ENCODE results near the gene CPLANE2.
"Not testable (repeated sequence)": the region's sequence is repeated elsewhere in the genome, so short reads cannot be mapped to it uniquely, and the experiment has no call there.

CPLANE2 gene

DNA sequence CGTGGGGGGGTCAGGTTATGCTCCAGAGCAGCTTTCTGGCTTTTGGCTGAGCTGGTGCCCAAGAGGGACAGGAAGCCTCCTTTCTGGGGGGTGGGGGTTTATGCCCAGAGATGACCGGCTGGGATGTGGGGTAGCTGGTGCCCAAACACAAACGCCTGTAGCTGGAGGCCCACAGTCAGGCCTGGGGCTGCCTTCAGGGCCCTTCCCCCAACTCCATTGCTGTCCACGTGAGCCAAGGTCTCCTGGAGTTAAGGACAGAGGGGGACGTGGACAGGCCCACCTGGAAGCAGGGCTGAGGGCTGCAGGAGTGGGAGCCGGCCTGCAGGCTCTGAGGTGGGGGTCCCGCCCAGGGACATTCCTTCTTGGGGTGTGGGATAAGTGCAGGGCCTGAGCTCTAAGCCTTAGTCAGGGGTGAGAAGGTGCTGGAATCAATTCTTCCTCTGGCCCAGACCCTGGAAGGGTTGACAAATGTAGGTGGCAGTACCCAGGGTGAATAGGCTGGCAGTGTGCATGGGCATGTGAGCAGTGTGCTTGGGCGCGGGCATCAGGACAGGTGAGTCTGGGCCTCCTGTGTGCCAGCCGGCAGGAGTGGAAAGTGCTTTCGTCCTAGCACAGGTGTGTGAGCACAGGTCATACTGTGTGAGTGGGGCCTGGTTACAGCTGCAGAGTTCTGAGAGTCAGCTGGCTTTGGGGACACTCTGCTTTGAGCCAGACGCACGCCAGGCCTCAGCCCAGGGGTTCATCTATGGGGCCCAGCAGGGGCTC, 6.8 kb downstream of the CPLANE2 start:
- no peak for ATAC-seq

DNA sequence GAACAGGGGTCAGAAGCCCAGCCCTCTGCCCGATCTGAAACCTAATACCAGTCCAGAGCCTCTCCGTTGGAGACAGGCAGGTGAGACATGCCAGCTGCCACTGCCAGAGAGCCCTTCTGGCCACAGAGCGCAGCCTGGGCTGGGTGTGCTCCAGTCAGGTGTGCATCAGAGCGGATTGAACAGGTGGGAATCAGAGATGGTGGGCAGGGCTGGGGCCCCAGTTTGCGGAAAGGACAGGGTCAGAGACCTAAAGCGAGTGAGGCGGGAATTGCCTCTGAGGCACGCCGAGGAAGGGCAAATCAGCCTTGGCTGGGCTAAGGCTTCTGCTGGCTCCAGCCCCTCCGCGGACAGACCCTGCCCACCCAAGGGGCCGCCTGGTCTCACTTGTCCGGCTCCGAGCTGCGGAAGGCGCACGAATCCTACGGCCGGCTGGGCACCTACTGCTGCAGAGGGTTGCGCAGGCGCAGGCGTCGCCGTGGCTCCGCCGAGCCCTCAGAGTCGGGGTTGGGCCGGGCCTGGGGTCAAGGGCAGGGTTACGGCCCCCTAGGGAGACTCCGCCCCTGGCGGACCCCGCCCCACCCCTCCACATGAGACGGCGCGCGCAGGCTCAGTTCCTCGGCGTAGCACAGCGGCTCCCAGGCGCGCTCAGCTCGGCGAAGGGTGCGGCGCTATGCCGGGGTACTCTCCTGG, 10.3 kb downstream of the CPLANE2 start:
- ATAC-seq = no peak

DNA sequence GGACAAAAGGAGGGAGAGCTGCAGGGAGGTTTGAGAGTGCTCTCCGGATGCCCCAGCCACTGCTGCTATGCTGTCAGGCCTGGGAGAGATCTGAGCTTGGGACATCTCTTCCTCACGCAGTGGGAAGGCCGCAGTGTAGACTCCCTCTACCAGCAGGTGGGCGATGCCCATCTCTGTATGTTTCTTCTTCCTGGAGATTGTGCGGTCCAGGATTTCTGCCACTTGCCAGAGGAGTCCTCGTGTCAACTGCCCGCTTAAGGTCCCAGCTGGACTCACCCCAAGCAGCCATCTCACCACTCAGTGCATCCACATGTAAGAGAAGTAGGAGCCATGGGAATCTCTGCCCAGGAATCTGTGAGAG, 10.9 kb downstream of the CPLANE2 start:
- ATAC-seq = no peak

DNA sequence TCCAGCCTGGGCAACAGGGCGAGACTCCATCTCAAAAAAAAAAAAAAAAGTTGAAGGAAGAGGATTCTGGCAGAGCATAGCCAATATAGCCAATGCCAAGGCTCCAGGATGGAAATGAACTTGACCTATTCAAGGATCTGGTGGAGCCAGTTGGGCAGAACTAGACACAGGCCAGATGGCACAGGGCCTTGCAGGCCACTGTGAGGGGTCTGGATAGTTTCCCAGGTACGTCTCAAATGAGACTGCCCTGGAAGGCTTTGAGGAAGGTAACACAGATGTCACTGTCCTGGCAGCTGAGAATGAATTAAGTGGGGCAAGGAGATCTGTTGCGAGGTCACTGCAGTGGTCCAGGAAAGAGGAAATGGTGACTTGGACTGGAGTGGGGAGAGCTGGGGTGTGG, 12.5 kb downstream of the CPLANE2 start:
- no peak for ATAC-seq

DNA sequence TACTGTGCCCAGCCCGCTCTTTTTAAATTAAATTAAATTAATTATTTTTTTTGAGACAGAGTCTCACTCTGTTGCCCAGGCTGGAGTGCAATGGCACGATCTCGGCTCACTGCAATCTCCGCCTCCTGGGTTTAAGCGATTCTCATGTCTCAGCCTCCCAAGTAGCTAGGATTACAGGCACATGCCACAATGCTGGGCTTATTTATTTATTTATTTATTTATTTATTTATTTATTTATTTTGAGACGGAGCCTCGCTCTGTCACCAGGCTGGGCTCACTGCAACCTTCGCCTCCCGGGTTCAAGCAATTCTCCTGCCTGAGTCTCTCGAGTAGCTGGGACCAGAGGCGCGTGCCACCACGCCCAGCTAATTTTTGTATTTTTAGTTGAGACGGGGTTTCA, 14.3 kb downstream of the CPLANE2 start:
- not testable (repeated sequence) for ATAC-seq

DNA sequence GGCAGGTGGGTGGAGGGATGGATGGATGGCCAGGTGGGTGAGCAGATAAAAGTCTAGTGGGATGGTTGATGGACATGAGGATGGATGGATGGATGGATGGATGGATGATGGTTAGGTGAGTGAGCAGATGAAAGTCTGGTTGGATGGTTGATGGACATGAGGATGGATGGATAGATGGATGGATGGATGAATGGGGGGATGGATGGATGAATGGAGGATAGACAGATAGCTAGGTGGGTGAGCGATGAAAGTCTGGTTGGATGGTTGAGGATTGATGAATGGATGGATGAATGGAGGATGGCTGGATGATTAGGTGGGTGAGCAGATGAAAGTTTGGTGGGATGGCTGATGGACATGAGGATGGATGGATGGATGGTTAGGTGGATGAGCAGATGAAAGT, 15.5 kb downstream of the CPLANE2 start:
- ATAC-seq = no peak

DNA sequence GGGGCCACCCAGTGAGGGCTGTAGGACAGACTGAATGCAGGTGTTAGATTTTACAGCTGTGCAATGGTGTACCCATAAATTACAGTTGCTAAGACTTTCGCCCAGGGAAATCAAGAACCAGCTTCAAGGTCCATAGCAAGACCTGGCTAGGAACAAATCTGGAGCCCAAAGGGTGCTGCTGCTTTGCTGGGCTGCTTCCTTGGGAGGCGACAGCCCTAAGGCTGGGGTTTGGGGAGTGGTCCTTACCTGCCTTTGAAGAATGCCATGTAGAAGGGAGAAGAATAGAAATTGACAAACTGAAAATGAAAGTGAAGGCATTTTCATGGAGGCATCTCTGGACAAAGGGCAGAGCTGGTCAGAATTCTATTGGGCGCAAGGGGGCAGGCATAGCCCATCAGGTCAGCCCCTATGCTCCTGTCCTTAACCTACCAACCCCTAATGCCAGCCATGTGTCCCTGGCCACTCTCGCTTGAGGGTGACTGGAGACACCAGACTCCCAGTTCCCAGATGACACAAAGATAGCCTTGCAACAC, 16.9 kb downstream of the CPLANE2 start:
- ATAC-seq = no peak

DNA sequence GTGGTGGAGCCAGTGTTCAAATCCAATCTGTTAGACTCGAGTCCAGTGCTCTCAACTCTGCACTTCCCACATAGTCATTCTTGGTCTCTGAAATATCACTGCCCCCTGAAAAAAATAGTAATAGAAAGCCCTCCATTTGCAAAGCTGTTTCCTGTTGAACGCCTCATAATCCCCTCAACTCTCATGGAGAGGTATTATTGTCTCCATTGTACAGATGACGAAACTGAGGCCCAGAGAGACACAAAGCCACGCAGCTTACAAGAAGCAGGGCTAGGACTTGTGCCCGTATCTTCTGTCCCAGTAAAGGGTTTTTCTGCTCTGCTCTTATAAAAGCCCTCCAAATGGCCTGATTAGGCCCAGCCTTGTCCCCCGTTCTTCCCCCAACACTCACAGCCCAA, 18.3 kb downstream of the CPLANE2 start:
- ATAC-seq = no peak

DNA sequence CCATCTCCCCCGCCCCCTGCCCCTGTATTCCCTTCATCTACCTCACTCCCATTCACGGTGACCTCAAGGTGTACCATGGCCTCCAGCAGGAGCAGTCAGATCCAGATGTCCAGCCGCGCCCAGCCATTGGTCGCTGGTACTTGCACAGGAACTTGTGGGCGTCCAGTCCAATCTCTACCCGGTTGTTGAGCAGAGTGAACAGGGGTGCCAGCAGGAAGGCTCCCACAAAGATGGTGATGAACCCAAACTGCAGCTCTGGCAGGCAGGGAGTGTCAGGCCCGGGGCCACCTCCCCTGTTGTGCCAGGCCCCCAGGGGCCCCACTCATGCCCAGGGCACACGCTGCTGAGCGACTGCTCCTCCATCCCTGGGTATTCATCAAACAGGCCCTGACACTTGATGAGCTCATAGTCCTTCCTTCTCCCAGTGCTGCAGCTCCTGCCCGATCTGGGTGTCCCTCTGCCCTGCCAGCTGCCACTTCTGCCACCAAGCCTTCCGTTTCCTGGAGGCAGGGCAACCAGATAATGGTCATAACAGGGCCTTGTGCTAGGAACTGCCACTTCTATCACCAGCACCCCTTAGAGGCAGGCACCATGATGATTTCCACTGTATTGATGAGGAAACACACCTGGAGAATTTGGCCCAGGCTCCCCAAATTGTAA, 18.8 kb downstream of the CPLANE2 start:
- no peak for ATAC-seq

DNA sequence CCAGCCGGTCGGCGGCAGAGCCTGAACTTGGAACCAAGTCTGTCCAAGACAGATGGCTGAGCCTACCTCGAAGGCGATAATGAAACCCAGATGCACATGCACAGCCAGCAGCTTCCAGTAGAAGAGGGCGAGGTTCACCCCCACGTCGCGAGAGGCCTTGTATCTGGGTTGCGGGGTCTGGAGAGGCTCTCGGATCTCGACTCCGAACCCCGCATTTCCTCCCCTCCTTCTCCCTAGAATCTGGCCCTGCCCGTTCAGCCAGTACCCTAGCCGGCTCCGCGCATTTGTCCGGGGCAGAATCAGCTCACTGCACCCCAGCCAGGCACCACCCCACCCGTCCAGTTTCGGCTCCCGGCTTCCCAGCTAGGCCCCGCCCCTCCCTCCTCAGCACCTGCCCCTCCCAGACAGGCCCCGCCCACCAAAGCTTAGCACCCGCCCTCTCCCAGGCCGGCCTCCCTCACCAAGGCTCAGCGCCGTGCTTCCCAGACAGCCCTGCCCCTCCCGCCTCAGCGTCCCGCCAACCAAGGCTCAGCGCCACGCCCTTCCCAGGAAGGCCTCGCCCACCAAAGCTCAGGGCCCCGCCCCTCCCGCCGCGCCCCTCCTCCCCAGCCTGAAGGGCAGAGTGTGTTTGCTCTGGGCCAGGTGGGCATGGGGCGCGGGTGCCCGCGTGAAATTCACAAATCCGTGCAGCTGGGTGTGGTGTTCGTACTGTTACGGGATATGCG, 19.8 kb downstream of the CPLANE2 start:
- ATAC-seq = peak; percentile 95 to 96

DNA sequence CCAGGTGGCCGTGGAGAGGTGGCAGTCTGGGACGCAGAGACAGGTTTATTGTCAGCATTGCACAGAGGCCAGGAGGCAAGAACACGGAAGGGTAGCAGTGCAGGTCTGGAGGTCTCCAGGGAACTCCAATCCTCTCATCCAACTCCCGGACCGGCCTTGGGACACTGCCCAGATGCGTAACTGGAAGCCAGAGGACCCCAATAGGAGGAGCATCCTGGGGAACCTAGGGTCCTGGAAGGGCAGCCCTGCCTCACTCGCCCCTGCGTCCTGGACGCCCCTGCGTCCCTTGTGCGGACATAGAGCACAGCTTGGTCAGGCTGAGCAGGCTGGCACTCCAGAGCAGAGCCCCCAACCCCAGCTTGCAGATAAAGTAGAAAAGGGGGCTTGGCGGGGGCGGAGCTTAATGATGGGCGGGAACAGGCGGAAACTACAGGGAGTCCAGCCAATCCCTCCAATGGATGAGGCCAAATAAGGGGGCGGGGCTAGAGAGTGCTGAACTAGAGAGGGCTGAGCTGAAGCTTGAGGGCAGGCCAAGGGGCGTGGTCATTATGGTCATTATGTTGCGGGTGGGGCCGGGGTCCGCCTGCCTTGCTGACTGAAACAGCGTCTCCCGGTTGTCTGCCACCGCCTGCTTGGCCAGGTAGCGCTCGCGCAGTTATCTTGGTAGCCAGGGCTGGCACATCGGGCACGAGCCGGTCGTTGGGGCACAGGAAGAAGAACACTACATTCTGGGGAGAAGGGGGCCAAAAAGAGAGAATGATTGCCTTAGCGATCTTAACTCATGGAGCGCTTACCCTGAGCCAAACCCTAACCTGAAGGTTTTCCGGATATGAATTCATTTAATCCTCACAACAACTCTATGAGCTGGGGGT, 20.9 kb downstream of the CPLANE2 start:
- peak; percentile 27 to 29 for ATAC-seq

DNA sequence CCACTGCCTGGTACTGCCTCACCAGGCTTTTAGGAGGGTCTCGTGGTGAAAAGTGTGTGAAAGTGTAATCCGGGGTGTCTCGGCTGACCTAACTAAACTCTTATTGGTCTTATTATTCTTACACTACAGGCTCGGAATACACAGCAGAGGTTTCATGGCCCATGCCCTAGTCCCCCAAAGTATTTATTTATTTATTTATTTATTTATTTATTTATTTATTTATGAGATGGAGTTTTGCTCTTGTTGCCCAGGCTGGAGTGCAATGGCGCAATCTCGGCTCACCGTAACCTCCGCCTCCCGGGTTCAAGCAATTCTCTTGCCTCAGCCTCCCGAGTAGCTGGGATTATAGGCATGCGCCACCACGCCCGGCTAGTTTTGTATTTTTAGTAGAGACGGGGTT, 21.7 kb downstream of the CPLANE2 start:
- not testable (repeated sequence) for ATAC-seq

DNA sequence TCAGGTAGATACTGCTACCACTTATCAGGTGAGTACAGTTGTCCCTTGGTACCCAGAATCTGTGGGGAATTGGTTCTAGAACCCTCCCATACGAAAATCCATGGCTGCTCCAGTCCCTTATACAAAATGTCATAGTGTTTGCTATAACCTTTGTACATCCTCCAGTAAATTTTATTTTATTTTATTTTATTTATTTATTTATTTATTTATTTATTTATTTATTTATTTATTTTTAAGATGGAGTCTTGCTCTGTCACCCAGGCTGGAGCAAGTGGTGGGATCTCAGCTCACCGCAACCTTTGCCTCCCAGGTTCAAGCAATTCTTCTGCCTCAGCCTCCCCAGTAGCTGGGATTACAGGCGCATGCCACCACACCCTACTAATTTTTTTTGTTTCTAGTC, 23.4 kb downstream of the CPLANE2 start:
- not testable (repeated sequence) for ATAC-seq

DNA sequence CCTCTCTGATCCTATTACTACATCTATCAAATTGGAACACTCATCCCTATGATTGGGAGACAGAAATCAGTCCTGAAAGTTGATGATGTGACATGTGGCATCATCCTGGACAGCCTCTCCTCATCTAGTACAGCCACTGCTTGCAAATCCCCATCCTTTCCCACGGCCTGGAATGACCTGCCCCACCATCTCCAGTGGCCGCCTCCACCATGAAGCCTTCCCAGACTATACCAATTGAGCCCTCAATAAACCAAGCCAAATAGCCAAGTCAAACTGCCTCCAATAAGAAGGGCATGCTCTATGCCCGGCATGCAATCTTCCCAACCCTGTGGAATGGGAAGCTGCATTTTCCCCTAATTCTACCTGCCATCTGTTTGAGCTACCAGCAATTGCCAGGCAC, 24.0 kb downstream of the CPLANE2 start:
- ATAC-seq = no peak

DNA sequence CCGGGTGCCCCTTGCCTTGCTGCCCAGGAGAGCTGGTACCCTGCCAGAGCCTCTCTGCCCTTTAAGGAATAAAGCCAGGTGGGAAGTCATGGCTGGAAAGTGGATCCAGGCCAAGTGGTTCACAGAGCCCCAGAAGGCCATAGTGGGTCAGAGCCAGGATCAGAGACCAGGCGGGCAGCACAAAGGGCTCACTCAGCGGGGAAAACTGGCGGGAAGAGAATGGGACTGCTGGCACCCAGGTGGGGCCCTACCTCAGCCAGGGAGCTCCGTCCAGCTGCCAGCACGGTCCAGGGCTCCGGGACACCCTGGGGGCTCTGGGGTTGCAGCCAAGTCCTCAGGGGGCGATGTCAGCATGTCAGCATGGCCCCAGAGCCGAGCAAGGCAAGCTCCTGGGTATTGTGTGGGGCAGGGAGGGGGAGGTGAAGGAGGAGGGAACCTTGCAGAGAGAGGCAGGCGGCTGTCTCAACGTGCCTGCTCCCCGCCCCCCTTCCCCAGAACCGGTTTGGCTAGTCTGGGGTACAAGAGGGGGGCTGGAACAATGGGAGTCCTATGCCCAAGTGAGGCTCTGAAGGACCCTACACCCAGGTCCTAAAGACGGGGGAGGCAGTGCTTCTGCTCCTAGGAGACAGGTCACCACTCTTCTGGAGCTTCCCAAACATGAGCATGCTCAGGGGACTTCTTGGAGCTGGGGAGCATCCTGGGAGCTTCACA, 24.6 kb downstream of the CPLANE2 start, which contains the start of gene ARHGEF19:
TSS of gene ARHGEF19 (minus strand) at position 402 of the 711 bp plus-strand sequence. CDS start 3,598 bp downstream, outside the sequence.
- ATAC-seq = no peak

DNA sequence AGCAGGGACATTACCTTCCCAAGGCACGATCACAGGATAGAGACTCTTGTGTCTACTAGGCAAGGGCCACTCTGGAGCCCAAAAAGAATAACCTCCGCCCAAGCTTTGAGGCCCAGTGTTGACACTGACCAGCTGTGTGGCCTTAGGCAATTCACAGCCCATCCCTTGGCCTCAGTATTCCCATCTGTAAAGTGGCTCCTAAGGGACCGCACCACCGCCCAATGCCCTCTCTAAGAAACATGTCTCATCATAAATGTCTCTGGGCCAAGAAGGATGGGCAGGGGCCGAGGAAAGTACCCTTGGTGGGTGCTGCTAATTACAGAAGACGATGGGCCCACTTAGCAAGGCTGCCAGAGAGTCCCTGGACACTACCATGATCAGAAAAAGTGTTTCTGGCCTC, 25.2 kb downstream of the CPLANE2 start:
- ATAC-seq = no peak

DNA sequence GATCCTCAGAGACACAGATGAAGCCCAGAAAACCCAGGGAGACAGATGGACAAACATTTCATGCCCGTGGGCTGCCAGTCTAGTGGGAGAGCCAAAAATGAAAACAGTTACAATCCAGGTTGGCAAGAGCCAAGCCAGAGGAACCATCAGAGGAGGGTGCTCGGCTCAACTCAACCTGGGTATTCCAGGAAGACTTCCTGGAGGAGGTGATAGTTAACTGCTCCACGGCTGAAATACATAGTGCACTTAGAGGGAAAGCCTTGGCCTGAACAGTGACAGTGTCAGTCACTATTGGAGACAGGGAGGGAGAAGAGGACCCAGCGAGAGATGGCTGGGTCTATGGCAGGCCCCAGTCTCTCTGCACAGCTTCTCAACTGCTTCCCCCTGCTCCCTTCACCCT, 26.4 kb downstream of the CPLANE2 start:
- no peak for ATAC-seq

DNA sequence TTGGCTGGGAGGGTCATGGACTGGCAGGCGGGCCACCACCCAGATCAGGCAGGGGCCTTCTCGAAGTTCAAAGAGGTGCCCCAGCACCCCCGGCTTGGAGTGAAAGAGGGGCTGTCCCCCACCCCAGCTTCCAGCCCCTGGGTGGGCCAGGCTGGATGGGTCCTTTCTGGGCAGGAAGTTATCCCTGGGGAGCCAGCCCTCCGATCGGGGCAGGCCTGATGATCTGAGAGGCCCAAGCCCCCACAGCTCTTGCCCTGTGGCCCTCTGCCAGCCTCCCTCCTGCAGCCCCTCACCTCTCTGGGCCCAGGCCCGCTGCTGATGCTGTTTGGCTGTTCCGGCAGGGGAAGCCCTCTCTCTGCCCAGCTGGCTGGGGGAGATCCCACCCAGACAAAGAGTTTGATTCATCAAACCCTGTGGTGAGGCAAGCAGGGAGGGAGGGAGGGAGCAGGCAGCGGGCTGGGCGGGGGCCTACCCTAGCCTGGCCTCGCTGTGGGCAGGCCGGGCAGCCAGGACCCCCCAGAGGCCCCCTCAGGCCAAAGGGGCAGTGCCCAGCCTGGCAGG, 27.1 kb downstream of the CPLANE2 start:
- no peak for ATAC-seq

DNA sequence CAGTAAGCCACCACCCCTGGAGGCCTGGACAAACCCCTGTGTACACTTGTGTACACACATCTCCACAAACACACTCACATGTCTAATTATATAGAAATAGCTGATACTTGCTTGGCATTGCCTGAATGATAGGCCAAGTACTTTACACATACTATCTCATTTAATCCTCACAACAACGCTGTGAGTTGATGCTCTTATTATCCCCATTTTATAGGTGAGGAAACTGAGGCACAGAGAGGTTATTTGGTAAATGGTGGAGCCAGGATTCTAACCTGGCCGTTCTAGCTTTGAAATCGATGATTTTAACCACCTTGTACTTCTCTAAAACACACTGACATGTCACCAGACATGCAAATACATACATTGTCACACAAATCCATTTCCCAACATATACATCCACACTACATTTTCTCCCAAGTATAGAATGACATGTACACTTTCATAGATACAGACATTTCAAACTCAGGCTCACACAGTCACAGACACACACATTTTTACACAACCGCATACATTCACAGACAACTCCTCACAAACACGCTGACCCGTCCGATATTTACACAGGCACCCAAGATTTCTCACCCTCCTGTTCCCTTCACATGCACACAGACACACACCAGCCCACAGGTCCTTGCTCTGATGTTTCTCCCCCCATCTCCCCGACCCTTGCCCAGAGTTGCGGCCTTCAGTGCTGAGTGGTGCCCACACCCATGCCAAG, 27.7 kb downstream of the CPLANE2 start:
- ATAC-seq = no peak
